Choroid plexus epithelial cell (primary cell): ENCODE data around the gene TSPYL4.

Experiments used
- DNase-seq: peaks from one replicate; pipeline ENCODE4 v3.0.0-alpha.2; 2010; ENCODE audit warnings: low read depth
- H3K4me3 ChIP-seq: 2 replicates; pipeline ENCODE4 v1.5.1; 2011; ENCODE audit warnings: low read depth, mild to moderate bottlenecking, control low read depth, low read length, moderate library complexity
- TF ChIP-seq, protein P1 (sequence below): conservative IDR thresholded peaks from 2 replicates; pipeline ENCODE4 v1.5.1; 2011; ENCODE audit warnings: low read depth, mild to moderate bottlenecking, control low read depth, inconsistent platforms, low read length, moderate library complexity

The TSPYL4 gene

DNA sequence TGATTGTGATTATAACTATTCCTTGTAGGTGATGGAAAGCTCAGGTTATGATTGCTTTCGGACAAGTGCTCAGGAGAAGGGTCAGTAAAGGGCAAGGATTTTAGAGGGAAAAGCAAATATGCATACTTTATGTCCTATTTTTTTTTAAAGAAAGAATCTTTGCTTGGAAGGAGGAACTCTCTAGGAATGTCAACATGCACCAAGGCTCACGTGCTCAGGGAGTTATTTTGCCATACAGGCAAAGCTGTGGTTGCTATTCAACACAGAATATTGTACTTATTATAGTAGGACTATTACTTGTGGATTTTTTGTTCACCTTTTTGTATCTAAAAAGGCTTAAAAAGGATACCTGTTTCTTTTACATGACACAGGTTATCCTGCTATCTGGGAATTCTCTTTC lies 28.8 kb upstream of the TSPYL4 start:
- TF ChIP-seq, protein P1, sequence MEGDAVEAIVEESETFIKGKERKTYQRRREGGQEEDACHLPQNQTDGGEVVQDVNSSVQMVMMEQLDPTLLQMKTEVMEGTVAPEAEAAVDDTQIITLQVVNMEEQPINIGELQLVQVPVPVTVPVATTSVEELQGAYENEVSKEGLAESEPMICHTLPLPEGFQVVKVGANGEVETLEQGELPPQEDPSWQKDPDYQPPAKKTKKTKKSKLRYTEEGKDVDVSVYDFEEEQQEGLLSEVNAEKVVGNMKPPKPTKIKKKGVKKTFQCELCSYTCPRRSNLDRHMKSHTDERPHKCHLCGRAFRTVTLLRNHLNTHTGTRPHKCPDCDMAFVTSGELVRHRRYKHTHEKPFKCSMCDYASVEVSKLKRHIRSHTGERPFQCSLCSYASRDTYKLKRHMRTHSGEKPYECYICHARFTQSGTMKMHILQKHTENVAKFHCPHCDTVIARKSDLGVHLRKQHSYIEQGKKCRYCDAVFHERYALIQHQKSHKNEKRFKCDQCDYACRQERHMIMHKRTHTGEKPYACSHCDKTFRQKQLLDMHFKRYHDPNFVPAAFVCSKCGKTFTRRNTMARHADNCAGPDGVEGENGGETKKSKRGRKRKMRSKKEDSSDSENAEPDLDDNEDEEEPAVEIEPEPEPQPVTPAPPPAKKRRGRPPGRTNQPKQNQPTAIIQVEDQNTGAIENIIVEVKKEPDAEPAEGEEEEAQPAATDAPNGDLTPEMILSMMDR, result no peak
- no peak overlapping the region for H3K4me3 ChIP-seq
- no peak for DNase-seq

DNA sequence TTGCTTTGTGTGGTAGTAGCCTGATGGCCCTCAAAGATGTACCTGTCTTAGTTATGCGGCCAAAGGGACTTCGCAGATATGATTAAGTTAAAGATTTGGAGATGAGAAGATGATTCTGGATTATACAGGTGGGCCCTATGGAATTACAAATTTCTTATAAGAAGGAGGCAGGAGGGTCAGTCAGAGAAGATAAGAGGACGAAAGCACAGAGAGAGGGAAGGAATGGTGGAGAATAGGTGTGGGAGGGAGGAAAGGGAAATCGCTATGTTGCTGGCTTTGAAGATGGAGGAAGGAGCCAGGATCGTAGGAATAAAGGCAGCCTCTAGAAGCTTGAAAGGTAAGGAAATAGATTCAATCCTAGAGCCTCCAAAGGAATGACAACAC lies 27.1 kb upstream of the TSPYL4 start:
- TF ChIP-seq, protein P1, result no peak
- H3K4me3 ChIP-seq, result peak overlapping the region; percentile 92

DNA sequence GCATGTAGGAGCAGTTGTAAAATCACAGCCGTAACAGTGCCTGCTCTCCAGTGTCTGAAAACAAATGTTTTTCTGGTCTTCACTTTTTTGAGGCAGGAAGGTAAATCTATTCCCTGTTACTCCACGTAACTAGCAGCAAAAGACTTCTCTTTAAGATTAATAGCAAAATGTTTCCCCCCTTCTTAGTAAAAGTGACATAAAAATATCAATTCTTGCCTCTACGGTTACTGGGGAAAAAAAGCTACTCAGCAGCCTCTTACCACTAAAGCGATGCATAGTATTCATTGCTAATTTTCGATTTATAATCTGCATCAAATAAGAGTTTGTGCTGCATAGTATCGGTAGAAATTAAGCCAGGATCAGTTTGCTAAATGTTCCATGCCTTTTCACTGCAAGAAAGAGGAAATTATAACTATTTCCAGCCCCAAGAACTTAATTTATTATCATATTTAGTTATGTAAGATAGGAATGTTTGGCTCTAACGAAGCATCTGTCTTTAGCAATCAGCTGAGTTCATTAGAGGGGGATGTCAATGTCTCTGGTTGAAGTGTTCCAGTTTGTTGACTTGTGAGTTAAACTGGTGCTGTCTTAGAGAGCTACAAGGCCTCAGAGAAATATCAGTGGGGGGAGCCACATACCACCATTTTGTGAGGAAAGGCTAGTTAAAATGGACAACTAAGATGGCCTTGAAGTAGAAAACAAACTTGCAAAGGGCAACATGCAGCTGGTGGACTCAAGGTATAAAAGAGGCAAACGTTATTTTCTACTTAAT lies 26.5 kb upstream of the TSPYL4 start:
- TF ChIP-seq, protein P1, result no peak
- peak overlapping the region; percentile 92 for H3K4me3 ChIP-seq
- DNase-seq, result peak; percentile 45

More for the DNA sequence above, 27.1 kb upstream of the TSPYL4 start:
- no peak for DNase-seq

DNA sequence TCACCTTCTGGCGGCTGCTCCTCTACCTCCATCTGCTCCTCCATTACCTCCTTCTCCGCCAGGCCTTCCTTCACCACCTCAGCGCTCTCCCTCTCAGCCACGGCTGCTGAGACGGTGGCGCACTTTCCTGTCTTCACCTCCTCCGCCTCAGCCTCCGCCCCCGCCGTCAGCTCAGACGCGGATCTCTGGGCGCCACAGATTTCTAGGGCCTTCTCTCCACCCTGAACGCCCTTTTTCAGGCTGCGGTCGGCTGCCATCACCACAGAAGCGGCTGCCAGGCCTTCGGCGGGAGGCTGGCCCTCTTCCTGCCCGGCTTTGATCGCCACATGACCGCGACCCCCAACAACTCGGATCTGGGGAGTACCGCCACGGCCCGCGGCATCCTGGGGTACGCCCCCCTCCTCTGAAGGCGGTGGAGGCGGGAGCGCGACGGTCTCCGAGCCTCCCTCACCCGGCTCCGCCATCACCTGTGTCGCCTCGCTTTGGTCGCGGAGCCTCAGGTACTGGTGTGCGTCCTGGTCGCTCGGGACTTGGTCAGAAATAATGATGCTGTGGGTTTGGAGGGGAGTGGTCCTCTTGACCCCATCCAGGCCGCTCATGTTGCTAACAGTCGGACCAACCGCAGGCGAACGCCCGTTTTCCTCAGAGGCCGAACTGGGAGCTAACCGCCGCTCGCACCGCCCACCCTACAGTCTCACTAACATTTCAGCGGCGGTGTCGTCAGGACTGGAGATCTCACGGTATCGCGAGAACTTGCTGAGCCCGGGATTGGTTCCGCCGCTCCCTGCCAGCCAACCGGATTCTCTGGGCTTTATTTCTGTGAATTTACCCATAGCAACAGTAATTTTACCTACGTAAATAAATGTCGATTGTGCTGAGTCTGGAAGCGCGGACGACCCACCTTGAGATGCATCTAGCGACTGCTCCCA lies 25.6 kb upstream of the TSPYL4 start, which contains the start of gene TSPYL1:
Gene TSPYL1 (minus strand): TSS at position 699 of the 929 bp plus-strand sequence. CDS start 100 bp downstream, at position 599.
- peak within 1 kb of the TSS; percentile 92 for H3K4me3 ChIP-seq
- TF ChIP-seq, protein P1, result no peak
- peak; percentile 99 for DNase-seq

DNA sequence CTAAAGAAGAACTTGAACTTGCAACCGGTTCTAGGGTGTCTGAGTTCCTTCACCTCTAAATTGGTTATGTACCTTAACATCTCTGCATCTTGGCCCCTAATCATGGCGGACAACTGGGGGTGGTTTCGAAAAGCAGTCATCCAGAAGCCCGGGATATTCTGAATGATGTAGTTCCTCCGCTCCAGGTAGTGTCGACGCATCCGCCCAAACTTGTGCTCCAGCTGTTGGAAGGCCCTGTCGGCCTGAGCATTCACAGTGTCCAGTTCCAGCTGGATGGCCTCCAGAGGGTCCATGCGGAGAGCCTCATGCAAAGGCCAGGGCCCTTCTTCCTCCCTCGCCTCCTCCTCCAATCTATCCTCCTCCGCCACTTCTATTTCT lies 25.0 kb upstream of the TSPYL4 start:
- DNase-seq, result no peak
- H3K4me3 ChIP-seq, result peak overlapping the region; percentile 92
- TF ChIP-seq, protein P1, result no peak

DNA sequence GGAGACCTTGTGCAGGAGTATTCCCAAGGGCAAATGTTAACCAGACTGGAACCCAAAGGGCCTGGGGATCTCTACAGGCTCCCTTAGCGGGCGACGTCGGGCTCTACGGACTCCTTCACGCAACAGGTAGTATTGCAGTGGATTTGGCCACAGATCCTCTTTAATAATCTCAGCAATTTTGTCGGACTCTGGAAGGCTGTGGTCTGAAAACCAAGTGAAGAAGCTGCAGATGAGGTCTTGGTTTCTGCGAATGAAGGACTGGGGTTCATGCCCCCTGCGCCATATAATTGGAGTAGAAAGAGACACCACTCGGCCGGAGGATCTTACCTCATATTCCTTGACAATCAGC lies 24.6 kb upstream of the TSPYL4 start:
- no peak for DNase-seq
- peak overlapping the region; percentile 92 for H3K4me3 ChIP-seq
- TF ChIP-seq, protein P1, result no peak
